Measurements from ENCODE around the gene SELENOV.

The SELENOV gene

GRCh38 chr19:39554701-39555311 is 39.9 kb downstream of the SELENOV start:
- in situ Hi-C loops (cut with MboI; ENCODE audit: low sequenced_read_pairs) = loop anchor here (25.0 kb wide), 1 partner anchor 107 kb away; the partner anchor contains the start of gene LGALS16

GRCh38 chr19:39555883-39556282 is 40.9 kb downstream of the SELENOV start:
- in situ Hi-C loops (cut with MboI; ENCODE audit: low sequenced_read_pairs) = loop anchor here (25.0 kb wide), 1 partner anchor 106 kb away; the partner anchor contains the start of gene LGALS16

GRCh38 chr19:39557811-39558623 is 43.1 kb downstream of the SELENOV start:
- in situ Hi-C loops (cut with MboI; ENCODE audit: low sequenced_read_pairs) = loop anchor here (25.0 kb wide), 1 partner anchor 104 kb away; the partner anchor contains the start of gene LGALS16

GRCh38 chr19:39558624-39559117 is 43.7 kb downstream of the SELENOV start:
- in situ Hi-C loops (cut with MboI; ENCODE audit: low sequenced_read_pairs) = loop anchor here (25.0 kb wide), 1 partner anchor 104 kb away; the partner anchor contains the start of gene LGALS16

GRCh38 chr19:39563408-39563807 is 48.5 kb downstream of the SELENOV start:
- in situ Hi-C loops (cut with MboI; ENCODE audit: low sequenced_read_pairs) = loop anchor here (25.0 kb wide), 1 partner anchor 99 kb away; the partner anchor contains the start of gene LGALS16

GRCh38 chr19:39566064-39566463 is 51.1 kb downstream of the SELENOV start:
- in situ Hi-C loops (cut with MboI; ENCODE audit: low sequenced_read_pairs) = loop anchor here (25.0 kb wide), 1 partner anchor 96 kb away; the partner anchor contains the start of gene LGALS16

GRCh38 chr19:39568604-39569003 is 53.7 kb downstream of the SELENOV start:
- in situ Hi-C loops (cut with MboI; ENCODE audit: low sequenced_read_pairs) = loop anchor here (25.0 kb wide), 1 partner anchor 94 kb away; the partner anchor contains the start of gene LGALS16
